Measurements from ENCODE around the gene SEPHS2. TPM values are rescaled to one million over a fixed set of nuclear protein-coding genes. Genes with fewer than 3 reads are reported as not detected.

The SEPHS2 gene
- total and polyA plus RNA-seq, 2 of the 8 experiments (the other 6 are each of a cell fraction or from before 2014, with no cell fraction given): 28.2 to 61.8 TPM

GRCh38 chr16:30445408-30446202, at the start of gene SEPHS2 (continued):
- TF ChIP-seq RAD21 (IDR thresholded peaks at IDR 0.05 in 1 of 2, conservative IDR thresholded peaks at IDR 0.05 in 1 of 2; ENCODE audit: low read depth in 2 of 2, low read length in 2 of 2): no peak; a peak in 2 of 4 replicates
- TF ChIP-seq SP1 (IDR thresholded peaks at IDR 0.05; ENCODE audit: low read depth, low read length): peak; percentile 96
